Measurements from ENCODE around the gene EIF3J. TPM values are rescaled to one million over a fixed set of nuclear protein-coding genes. Genes with fewer than 3 reads are reported as not detected.

The EIF3J gene
- total and polyA plus RNA-seq, 2 donors from 2014 or later = 49.8 to 69.1 TPM

- peak overlapping the region; percentile 68 to 86 (median 72) for H3K4me3 ChIP-seq (ENCODE audit: low read length in 3 of 3)
- intact Hi-C loops (cut with DNase I) = no loop called here
- no peak for FAIRE-seq
- peak overlapping the region; percentile 93 to 97 for H3K27ac ChIP-seq (ENCODE audit: low read depth in 2 of 2, low read length in 2 of 2)
- no peaks in the 10 kb centered on the region for H3K9me3 ChIP-seq (ENCODE audit: control insufficient read depth in 2 of 3, insufficient read depth in 1 of 3, low read length in 3 of 3)
- no peaks in the 10 kb centered on the region for H3K27me3 ChIP-seq (ENCODE audit: control insufficient read depth, insufficient read depth, low read length)
- peak in 3 of 5 donors; percentile 94 to 96 (median 95) for DNase-seq
- H3K36me3 ChIP-seq (ENCODE audit: control insufficient read depth in 2 of 3, insufficient read depth in 3 of 3, low read length in 3 of 3) = no peaks in the 10 kb centered on the region
- peak overlapping the region; percentile 78 to 95 (median 91) for H3K9ac ChIP-seq (ENCODE audit: low read length in 3 of 3)
- TF ChIP-seq CTCF (IDR thresholded peaks at IDR 0.05; ENCODE audit: borderline replicate concordance, extremely low read depth, insufficient read depth) = peak; percentile 39
- peaks cover 0 to 18% (median 9%) of the 10 kb centered on the region in 3 donors for H3K4me1 ChIP-seq (ENCODE audit: control insufficient read depth in 2 of 3, insufficient read depth in 2 of 3, low read depth in 1 of 3, low read length in 3 of 3)
These were observed 515 bp upstream of the EIF3J start for GRCh38 chr15:44536302-44536961.

- intact Hi-C loops (cut with DNase I) = no loop called here
- Histone ChIP-seq H3K36me3 (ENCODE audit: control insufficient read depth in 2 of 3, insufficient read depth in 3 of 3, low read length in 3 of 3) (no peaks in the 10 kb centered on the region), H3K27ac (ENCODE audit: low read depth in 2 of 2, low read length in 2 of 2) (peak overlapping the region; percentile 85 to 92), H3K9ac (ENCODE audit: low read length in 3 of 3) (peak overlapping the region; percentile 72 to 88 (median 86)), H3K4me3 (ENCODE audit: low read length in 3 of 3) (peak overlapping the region; percentile 81 to 87 (median 84)), H3K27me3 (ENCODE audit: control insufficient read depth, insufficient read depth, low read length) (no peaks in the 10 kb centered on the region), H3K4me1 (ENCODE audit: control insufficient read depth in 2 of 3, insufficient read depth in 2 of 3, low read depth in 1 of 3, low read length in 3 of 3) (peaks cover 0 to 19% (median 13%) of the 10 kb centered on the region in 3 donors), H3K9me3 (ENCODE audit: control insufficient read depth in 2 of 3, insufficient read depth in 1 of 3, low read length in 3 of 3) (no peaks in the 10 kb centered on the region)
- TF ChIP-seq CTCF (IDR thresholded peaks at IDR 0.05; ENCODE audit: borderline replicate concordance, extremely low read depth, insufficient read depth) = no peak
- DNase-seq (peak in 1 of 5 donors; percentile 67), FAIRE-seq (no peak)
These were observed 841 bp downstream of the EIF3J start for GRCh38 chr15:44537735-44538240.

GRCh38 chr15:44541282-44541958, 4.5 kb downstream of the EIF3J start:
- Histone ChIP-seq H3K4me3 (ENCODE audit: low read length in 3 of 3) (no peak overlapping the region), H3K9ac (ENCODE audit: low read length in 3 of 3) (no peak overlapping the region), H3K9me3 (ENCODE audit: control insufficient read depth in 2 of 3, insufficient read depth in 1 of 3, low read length in 3 of 3) (no peaks in the 10 kb centered on the region), H3K4me1 (ENCODE audit: control insufficient read depth in 2 of 3, insufficient read depth in 2 of 3, low read depth in 1 of 3, low read length in 3 of 3) (peaks cover 0 to 13% (median 6%) of the 10 kb centered on the region in 3 donors), H3K27me3 (ENCODE audit: control insufficient read depth, insufficient read depth, low read length) (no peaks in the 10 kb centered on the region), H3K27ac (ENCODE audit: low read depth in 2 of 2, low read length in 2 of 2) (no peak overlapping the region), H3K36me3 (ENCODE audit: control insufficient read depth in 2 of 3, insufficient read depth in 3 of 3, low read length in 3 of 3) (no peaks in the 10 kb centered on the region)
- FAIRE-seq (no peak), DNase-seq (peak in 1 of 5 donors; percentile 10)
- intact Hi-C loops (cut with DNase I) = no loop called here
- TF ChIP-seq CTCF (IDR thresholded peaks at IDR 0.05; ENCODE audit: borderline replicate concordance, extremely low read depth, insufficient read depth) = no peak
